ENCODE data around the gene C1QTNF12.
"Not testable (repeated sequence)": the region's sequence is repeated elsewhere in the genome, so short reads cannot be mapped to it uniquely, and the experiment has no call there.

C1QTNF12 gene

GRCh38 chr1:1199961-1200875, 46.3 kb downstream of the C1QTNF12 start:
- no peak for FAIRE-seq
- no peak for DNase-seq (ENCODE audit: low spot score)

- DNase-seq (ENCODE audit: low spot score) (no peak), FAIRE-seq (no peak)
Measured at GRCh38 chr1:1199141-1199960, 47.2 kb downstream of the C1QTNF12 start.

- DNase-seq (ENCODE audit: low spot score) (no peak), FAIRE-seq (no peak)
Measured at GRCh38 chr1:1198423-1199140, 47.9 kb downstream of the C1QTNF12 start.

GRCh38 chr1:1197551-1198422, 48.7 kb downstream of the C1QTNF12 start:
- FAIRE-seq (no peak), DNase-seq (ENCODE audit: low spot score) (no peak)

GRCh38 chr1:1197188-1197500, 49.4 kb downstream of the C1QTNF12 start:
- no peak for FAIRE-seq
- DNase-seq (ENCODE audit: low spot score) = no peak

GRCh38 chr1:1196431-1197187, 49.9 kb downstream of the C1QTNF12 start:
- FAIRE-seq = no peak
- DNase-seq (ENCODE audit: low spot score) = no peak

- FAIRE-seq = not testable (repeated sequence)
Measured at GRCh38 chr1:1195726-1196125, 50.8 kb downstream of the C1QTNF12 start.

GRCh38 chr1:1194723-1195122, 51.8 kb downstream of the C1QTNF12 start:
- no peak for FAIRE-seq

More at GRCh38 chr1:1195726-1196125, 50.8 kb downstream of the C1QTNF12 start:
- not testable (repeated sequence) for DNase-seq (ENCODE audit: low spot score)

More at GRCh38 chr1:1194723-1195122, 51.8 kb downstream of the C1QTNF12 start:
- no peak for DNase-seq (ENCODE audit: low spot score)
